Prostate gland (tissue), 2 donors: ENCODE measurements around the gene ZNF581.

ENCODE experiments used
- POLR2A ChIP-seq: fragments of 450-650 bp; IDR thresholded peaks from one replicate; pipeline ENCODE4 v1.6.1; 2016; ENCODE audit warnings: antibody characterized with exemption, mild to moderate bottlenecking
- TF ChIP-seq, protein P1 (sequence below), 4 experiments: fragments of 200-600 bp in 2 of 4; fragments of 450-650 bp in 2 of 4; sonication (generic) in 2 of 4; IDR thresholded peaks; 1 replicate in 3 of 4; 2 replicates in 1 of 4; pipeline ENCODE4 v1.5.1; 2016 to 2019; ENCODE audit warnings: antibody characterized with exemption in 4 of 4, mild to moderate bottlenecking in 2 of 4, moderate library complexity in 2 of 4

DNA sequence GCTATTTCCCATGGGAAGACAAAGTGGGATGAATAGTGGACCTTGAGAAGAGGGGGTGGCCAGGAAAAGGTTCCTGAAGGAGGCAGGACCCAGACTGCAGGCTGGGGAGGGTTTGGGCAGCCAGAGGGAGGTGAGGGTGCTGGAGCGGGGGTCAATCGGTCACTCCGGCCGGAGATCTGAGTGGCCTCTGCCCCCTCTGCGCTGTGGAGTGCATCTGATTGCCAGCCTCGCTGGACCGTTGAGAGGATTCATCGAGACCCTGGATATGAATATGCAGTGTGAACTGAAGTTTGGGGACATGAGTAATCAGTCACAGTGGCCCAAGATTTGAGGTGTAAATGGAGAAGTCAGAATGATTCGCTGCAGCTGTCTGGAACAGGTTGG is 8.1 kb upstream of the ZNF581 start:
- TF ChIP-seq, protein P1, sequence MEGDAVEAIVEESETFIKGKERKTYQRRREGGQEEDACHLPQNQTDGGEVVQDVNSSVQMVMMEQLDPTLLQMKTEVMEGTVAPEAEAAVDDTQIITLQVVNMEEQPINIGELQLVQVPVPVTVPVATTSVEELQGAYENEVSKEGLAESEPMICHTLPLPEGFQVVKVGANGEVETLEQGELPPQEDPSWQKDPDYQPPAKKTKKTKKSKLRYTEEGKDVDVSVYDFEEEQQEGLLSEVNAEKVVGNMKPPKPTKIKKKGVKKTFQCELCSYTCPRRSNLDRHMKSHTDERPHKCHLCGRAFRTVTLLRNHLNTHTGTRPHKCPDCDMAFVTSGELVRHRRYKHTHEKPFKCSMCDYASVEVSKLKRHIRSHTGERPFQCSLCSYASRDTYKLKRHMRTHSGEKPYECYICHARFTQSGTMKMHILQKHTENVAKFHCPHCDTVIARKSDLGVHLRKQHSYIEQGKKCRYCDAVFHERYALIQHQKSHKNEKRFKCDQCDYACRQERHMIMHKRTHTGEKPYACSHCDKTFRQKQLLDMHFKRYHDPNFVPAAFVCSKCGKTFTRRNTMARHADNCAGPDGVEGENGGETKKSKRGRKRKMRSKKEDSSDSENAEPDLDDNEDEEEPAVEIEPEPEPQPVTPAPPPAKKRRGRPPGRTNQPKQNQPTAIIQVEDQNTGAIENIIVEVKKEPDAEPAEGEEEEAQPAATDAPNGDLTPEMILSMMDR (IDR thresholded peaks at IDR 0.05): no peak
- TF ChIP-seq POLR2A: no peak
